ENCODE data around the gene CBX1. TPM values are rescaled to one million over a fixed set of nuclear protein-coding genes. Genes with fewer than 3 reads are reported as not detected.

CBX1 gene
- total and polyA plus RNA-seq, 2 of the 8 experiments (the other 6 are each of a cell fraction or from before 2014, with no cell fraction given): 38.7 to 173 TPM

DNA sequence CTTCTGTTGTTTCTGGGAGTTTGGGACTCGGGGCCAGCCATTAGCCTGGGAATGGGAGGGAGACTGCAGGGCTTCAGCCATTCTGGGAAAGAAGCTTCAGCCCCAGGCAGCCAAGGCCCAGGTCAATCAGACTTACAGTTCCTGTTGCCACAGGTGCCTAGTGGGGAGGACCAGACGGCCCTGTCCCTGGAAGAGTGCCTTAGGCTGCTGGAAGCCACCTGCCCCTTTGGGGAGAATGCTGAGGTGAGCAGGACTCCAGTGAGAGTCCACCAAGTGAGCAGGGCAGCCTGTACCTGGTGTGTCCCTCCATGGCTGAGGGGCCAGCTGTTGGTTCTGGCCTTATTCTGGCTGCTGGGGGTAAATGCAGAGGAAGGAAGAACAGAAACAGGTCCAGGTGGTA is 44.4 kb downstream of the CBX1 start:
- Histone ChIP-seq H3K23ac (ENCODE audit: insufficient read length) (no peak overlapping the region), H3K56ac (replicated peaks; ENCODE audit: insufficient read length, low read depth, low read length) (no peak overlapping the region), H3K23me2 (ENCODE audit: low read depth, low read length) (peaks cover 6% of the 10 kb centered on the region; the same call in 1 of the 2 replicates), H2BK120ac (replicated peaks; ENCODE audit: low read depth, low read length) (no peak overlapping the region), H4K91ac (replicated peaks; ENCODE audit: insufficient read length, low read length) (no peak overlapping the region), H3K27me3 (replicated peaks in 1 of 4; ENCODE audit: control insufficient read depth in 3 of 4, extremely low read depth in 1 of 4, insufficient read depth in 3 of 4, low read length in 3 of 4) (no peaks in the 10 kb centered on the region), H2AFZ (ENCODE audit: low read length) (no peak overlapping the region), H3K4me3 (ENCODE audit: extremely low read depth in 1 of 4, insufficient read depth in 2 of 4, low read depth in 3 of 4, low read length in 4 of 4) (peak overlapping the region in 1 of 4 experiments; percentile 98; a peak in 2 of 8 replicates), H3K9me3 (ENCODE audit: insufficient read depth in 2 of 2, low read depth in 1 of 2, low read length in 1 of 2) (no peaks in the 10 kb centered on the region), H2BK12ac (ENCODE audit: low read depth, low read length) (peak overlapping the region; percentile 98), H3K79me1 (ENCODE audit: low read depth, low read length) (peaks cover 17% of the 10 kb centered on the region), H3K27ac (ENCODE audit: low read depth, low read length) (peak overlapping the region; percentile 88; the same call in 1 of the 2 replicates), H4K20me1 (replicated peaks in 1 of 2; ENCODE audit: control insufficient read depth in 1 of 2, insufficient read depth in 2 of 2, low read length in 2 of 2) (peaks cover 12 to 31% of the 10 kb centered on the region in 2 experiments), H4K8ac (ENCODE audit: extremely low read depth, insufficient read depth, low read length) (peak overlapping the region; percentile 7), H2BK15ac (ENCODE audit: low read length) (no peak overlapping the region), H2AK5ac (ENCODE audit: low read depth, low read length) (peak overlapping the region; percentile 91; the same call in 1 of the 2 replicates), H3K36me3 (ENCODE audit: control insufficient read depth in 2 of 4, insufficient read depth in 4 of 4, low read length in 3 of 4) (peaks cover 28 to 68% (median 49%) of the 10 kb centered on the region in 4 experiments), H3K18ac (ENCODE audit: extremely low read depth, low read length) (peak overlapping the region; percentile 88), H3K79me2 (ENCODE audit: control insufficient read depth in 1 of 2, insufficient read depth in 2 of 2, low read length in 2 of 2) (peaks cover 13 to 72% of the 10 kb centered on the region in 2 experiments), H3K14ac (ENCODE audit: insufficient read length) (no peak overlapping the region), H3K4me1 (replicated peaks in 1 of 4; ENCODE audit: control insufficient read depth in 3 of 4, insufficient read depth in 4 of 4, low read length in 3 of 4) (peaks cover 16 to 43% (median 24%) of the 10 kb centered on the region in 4 experiments), H2BK5ac (ENCODE audit: low read depth, low read length) (peak overlapping the region; percentile 99), H3K4me2 (ENCODE audit: insufficient read depth in 1 of 2, low read depth in 2 of 2, low read length in 2 of 2) (peak overlapping the region; percentile 89 to 90), H4K5ac (ENCODE audit: insufficient read length, low read depth, low read length) (no peak overlapping the region), H3K4ac (replicated peaks; ENCODE audit: insufficient read length, low read depth, low read length) (no peak overlapping the region), H3K9ac (replicated peaks in 1 of 4; ENCODE audit: extremely low read depth in 1 of 4, low read depth in 3 of 4, low read length in 3 of 4) (peak overlapping the region in 1 of 4 experiments; percentile 88; a peak in 1 of 7 replicates), H2BK20ac (ENCODE audit: low read length) (no peak overlapping the region)
- DNase-seq (ENCODE audit: low read depth in 1 of 2, low spot score in 2 of 2) (no peak), FAIRE-seq (no peak)
- no peak for TF ChIP-seq CREB1 (IDR thresholded peaks at IDR 0.05)
- TF ChIP-seq TAF1 (IDR thresholded peaks at IDR 0.05; ENCODE audit: low read depth, low read length): no peak
- 0 out of 2 replicates have a peak, but pooled peaks have one; percentile 24 for TF ChIP-seq POLR2AphosphoS5 (IDR thresholded peaks at IDR 0.05; ENCODE audit: low read depth, low read length)
- TF ChIP-seq, protein P1, sequence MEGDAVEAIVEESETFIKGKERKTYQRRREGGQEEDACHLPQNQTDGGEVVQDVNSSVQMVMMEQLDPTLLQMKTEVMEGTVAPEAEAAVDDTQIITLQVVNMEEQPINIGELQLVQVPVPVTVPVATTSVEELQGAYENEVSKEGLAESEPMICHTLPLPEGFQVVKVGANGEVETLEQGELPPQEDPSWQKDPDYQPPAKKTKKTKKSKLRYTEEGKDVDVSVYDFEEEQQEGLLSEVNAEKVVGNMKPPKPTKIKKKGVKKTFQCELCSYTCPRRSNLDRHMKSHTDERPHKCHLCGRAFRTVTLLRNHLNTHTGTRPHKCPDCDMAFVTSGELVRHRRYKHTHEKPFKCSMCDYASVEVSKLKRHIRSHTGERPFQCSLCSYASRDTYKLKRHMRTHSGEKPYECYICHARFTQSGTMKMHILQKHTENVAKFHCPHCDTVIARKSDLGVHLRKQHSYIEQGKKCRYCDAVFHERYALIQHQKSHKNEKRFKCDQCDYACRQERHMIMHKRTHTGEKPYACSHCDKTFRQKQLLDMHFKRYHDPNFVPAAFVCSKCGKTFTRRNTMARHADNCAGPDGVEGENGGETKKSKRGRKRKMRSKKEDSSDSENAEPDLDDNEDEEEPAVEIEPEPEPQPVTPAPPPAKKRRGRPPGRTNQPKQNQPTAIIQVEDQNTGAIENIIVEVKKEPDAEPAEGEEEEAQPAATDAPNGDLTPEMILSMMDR (IDR thresholded peaks at IDR 0.05; ENCODE audit: control extremely low read depth in 1 of 3, insufficient read depth in 1 of 3, low read depth in 1 of 3, low read length in 3 of 3): no peak
- TF ChIP-seq SAP30 (IDR thresholded peaks at IDR 0.05; ENCODE audit: insufficient read depth, insufficient replicate concordance, low read length): no peak
- ChIA-PET CTCF (ENCODE audit: partially characterized antibody) (interaction anchor here (0.6 to 14.5 kb wide), 9 partner anchors 8 to 206 kb away, joined by 3 to 203 read pairs (median 15); no protein-coding TSS in a partner anchor), POLR2A (ENCODE audit: partially characterized antibody) (interaction anchor here (0.5 to 41.8 kb wide), 13 partner anchors 9 to 1928 kb away, joined by 3 to 1227 read pairs (median 6); partner anchors contain the start of genes CBX1, COPZ2, NFE2L1 and PNPO)
- WGBS, 2 experiments (ENCODE audit: extremely low coverage in 1 of 2, insufficient coverage in 1 of 2, insufficient read length in 1 of 2, insufficient replicate concordance in 2 of 2, low coverage in 1 of 2, low lambda C conversion rate in 2 of 2, missing lambda C conversion rate in 1 of 2): 72% methylated on average over 2 of the region's 2 CpGs; no CpG with 5 or more reads in 1 of the 2 experiments
